ENCODE results near the gene ETDC.

GRCh38 chrX:135308345-135308855 lies 880 bp upstream of the ETDC start:
- TF ChIP-seq CTCF (optimal IDR thresholded peaks at IDR 0.05 in 1 of 3, IDR thresholded peaks at IDR 0.05 in 1 of 3, conservative IDR thresholded peaks at IDR 0.05 in 1 of 3; ENCODE audit: extremely low read depth in 1 of 3, insufficient read depth in 2 of 3, low read length in 3 of 3), result no peak
- no peak for TF ChIP-seq EZH2 (IDR thresholded peaks at IDR 0.05; ENCODE audit: low read length)

All from keratinocyte (primary cell).